Activated naive CD8-positive, alpha-beta T cell treated with anti-CD3 and anti-CD28 coated beads, Interleukin-2, amount 50 U/mL, for 24 hours (primary cell): ENCODE measurements around the gene GATA5.
A peak's percentile ranks its signal among the peaks of the same experiment; 100 is the strongest.

ENCODE experiments used
- ATAC-seq: fragments of 150-1000 bp; cut with Tn5 transposase; one replicate; pipeline ENCODE4 v1.10.0; 2021
- DNase-seq: peaks from one replicate; pipeline ENCODE4 v3.0.0; 2021
- H3K27ac Mint-ChIP-seq: one replicate; pipeline ENCODE4 v1.8.0; 2021; ENCODE audit warnings: mild to moderate bottlenecking, mixed read lengths
- H3K27me3 Mint-ChIP-seq: one replicate; pipeline ENCODE4 v1.8.0; 2021; ENCODE audit warnings: mixed read lengths
- H3K36me3 Mint-ChIP-seq: one replicate; pipeline ENCODE4 v1.8.0; 2021; ENCODE audit warnings: low read depth, mixed read lengths
- H3K4me1 Mint-ChIP-seq: one replicate; pipeline ENCODE4 v1.8.0; 2021; ENCODE audit warnings: mixed read lengths
- H3K4me3 Mint-ChIP-seq: one replicate; pipeline ENCODE4 v1.8.0; 2021; ENCODE audit warnings: mild to moderate bottlenecking, moderate library complexity, mixed read lengths
- H3K9me3 Mint-ChIP-seq: one replicate; pipeline ENCODE4 v1.8.0; 2021; ENCODE audit warnings: mixed read lengths

Gene GATA5

GRCh38 chr20:62475772-62476055 lies at the start of gene GATA5:
Gene GATA5 (minus strand): TSS chr20:62475995. CDS start chr20:62475521, 474 bp downstream.
- peaks cover 47% of the 10 kb centered on the region for H3K27me3 Mint-ChIP-seq
- no peaks in the 10 kb centered on the region for H3K36me3 Mint-ChIP-seq
- DNase-seq (no peak), ATAC-seq (no peak)
- no peaks in the 10 kb centered on the region for H3K9me3 Mint-ChIP-seq
- peaks cover 4% of the 10 kb centered on the region for H3K4me1 Mint-ChIP-seq
- no peak within 1 kb of the TSS for H3K4me3 Mint-ChIP-seq
- no peak within 1 kb of the TSS for H3K27ac Mint-ChIP-seq

GRCh38 chr20:62525014-62525413 lies 49.2 kb upstream of the GATA5 start:
- no peaks in the 10 kb centered on the region for H3K9me3 Mint-ChIP-seq
- H3K36me3 Mint-ChIP-seq, result no peaks in the 10 kb centered on the region
- no peak for DNase-seq
- peaks cover 28% of the 10 kb centered on the region for H3K4me1 Mint-ChIP-seq
- H3K4me3 Mint-ChIP-seq, result no peak overlapping the region
- H3K27me3 Mint-ChIP-seq, result peaks cover 16% of the 10 kb centered on the region
- H3K27ac Mint-ChIP-seq, result no peak overlapping the region
- no peak for ATAC-seq

- H3K27me3 Mint-ChIP-seq, result peaks cover 13% of the 10 kb centered on the region
- H3K36me3 Mint-ChIP-seq, result no peaks in the 10 kb centered on the region
- DNase-seq (no peak), ATAC-seq (no peak)
- no peaks in the 10 kb centered on the region for H3K9me3 Mint-ChIP-seq
- H3K4me3 Mint-ChIP-seq, result no peak overlapping the region
- peaks cover 28% of the 10 kb centered on the region for H3K4me1 Mint-ChIP-seq
- no peak overlapping the region for H3K27ac Mint-ChIP-seq
Observed at GRCh38 chr20:62524505-62524911, 48.7 kb upstream of the GATA5 start.

- peaks cover 13% of the 10 kb centered on the region for H3K27me3 Mint-ChIP-seq
- DNase-seq (peak; percentile 87), ATAC-seq (peak; percentile 88)
- H3K36me3 Mint-ChIP-seq, result no peaks in the 10 kb centered on the region
- H3K4me1 Mint-ChIP-seq, result peaks cover 28% of the 10 kb centered on the region
- H3K27ac Mint-ChIP-seq, result peak overlapping the region; percentile 85
- H3K4me3 Mint-ChIP-seq, result peak overlapping the region; percentile 62
- no peaks in the 10 kb centered on the region for H3K9me3 Mint-ChIP-seq
Observed at GRCh38 chr20:62523473-62524203, 47.8 kb upstream of the GATA5 start.

- Mint-ChIP-seq H3K9me3 (no peaks in the 10 kb centered on the region), H3K27me3 (peaks cover 13% of the 10 kb centered on the region), H3K4me1 (peaks cover 28% of the 10 kb centered on the region), H3K27ac (peak overlapping the region; percentile 81), H3K36me3 (no peaks in the 10 kb centered on the region), H3K4me3 (peak overlapping the region; percentile 62)
- peak; percentile 86 for ATAC-seq
- peak; percentile 73 for DNase-seq
Observed at GRCh38 chr20:62522748-62523396, 47.1 kb upstream of the GATA5 start.

GRCh38 chr20:62519826-62520225 lies 44.0 kb upstream of the GATA5 start:
- Mint-ChIP-seq H3K27me3 (peaks cover 6% of the 10 kb centered on the region), H3K36me3 (no peaks in the 10 kb centered on the region), H3K9me3 (no peaks in the 10 kb centered on the region), H3K27ac (no peak overlapping the region), H3K4me3 (no peak overlapping the region), H3K4me1 (peaks cover 28% of the 10 kb centered on the region)
- DNase-seq, result no peak
- ATAC-seq, result no peak

GRCh38 chr20:62518911-62519310 lies 43.1 kb upstream of the GATA5 start:
- Mint-ChIP-seq H3K4me1 (peaks cover 24% of the 10 kb centered on the region), H3K27me3 (peaks cover 5% of the 10 kb centered on the region), H3K27ac (no peak overlapping the region), H3K4me3 (no peak overlapping the region), H3K36me3 (no peaks in the 10 kb centered on the region), H3K9me3 (no peaks in the 10 kb centered on the region)
- no peak for ATAC-seq
- DNase-seq, result no peak

GRCh38 chr20:62517901-62518610 lies 42.3 kb upstream of the GATA5 start:
- Mint-ChIP-seq H3K27me3 (peaks cover 8% of the 10 kb centered on the region), H3K4me1 (peaks cover 24% of the 10 kb centered on the region), H3K27ac (no peak overlapping the region), H3K4me3 (no peak overlapping the region), H3K36me3 (no peaks in the 10 kb centered on the region), H3K9me3 (no peaks in the 10 kb centered on the region)
- ATAC-seq, result no peak
- no peak for DNase-seq

- Mint-ChIP-seq H3K4me1 (peaks cover 18% of the 10 kb centered on the region), H3K27me3 (peaks cover 11% of the 10 kb centered on the region), H3K27ac (no peak overlapping the region), H3K9me3 (no peaks in the 10 kb centered on the region), H3K4me3 (no peak overlapping the region), H3K36me3 (no peaks in the 10 kb centered on the region)
- no peak for ATAC-seq
- no peak for DNase-seq
Observed at GRCh38 chr20:62517168-62517567, 41.4 kb upstream of the GATA5 start.

- Mint-ChIP-seq H3K4me3 (no peak overlapping the region), H3K27ac (no peak overlapping the region), H3K9me3 (no peaks in the 10 kb centered on the region), H3K36me3 (no peaks in the 10 kb centered on the region), H3K27me3 (peaks cover 9% of the 10 kb centered on the region), H3K4me1 (peaks cover 16% of the 10 kb centered on the region)
- ATAC-seq (no peak), DNase-seq (no peak)
Observed at GRCh38 chr20:62516338-62516737, 40.5 kb upstream of the GATA5 start.

- Mint-ChIP-seq H3K27me3 (peaks cover 9% of the 10 kb centered on the region), H3K4me1 (peaks cover 16% of the 10 kb centered on the region), H3K36me3 (no peaks in the 10 kb centered on the region), H3K9me3 (no peaks in the 10 kb centered on the region), H3K27ac (no peak overlapping the region), H3K4me3 (no peak overlapping the region)
- DNase-seq, result no peak
- no peak for ATAC-seq
Observed at GRCh38 chr20:62515826-62516225, 40.0 kb upstream of the GATA5 start.

GRCh38 chr20:62515280-62515679 lies 39.5 kb upstream of the GATA5 start:
- no peaks in the 10 kb centered on the region for H3K36me3 Mint-ChIP-seq
- peaks cover 16% of the 10 kb centered on the region for H3K4me1 Mint-ChIP-seq
- ATAC-seq (no peak), DNase-seq (no peak)
- no peak overlapping the region for H3K4me3 Mint-ChIP-seq
- no peak overlapping the region for H3K27ac Mint-ChIP-seq
- peaks cover 9% of the 10 kb centered on the region for H3K27me3 Mint-ChIP-seq
- H3K9me3 Mint-ChIP-seq, result no peaks in the 10 kb centered on the region

GRCh38 chr20:62513991-62514390 lies 38.2 kb upstream of the GATA5 start:
- Mint-ChIP-seq H3K27ac (no peak overlapping the region), H3K4me3 (no peak overlapping the region), H3K36me3 (no peaks in the 10 kb centered on the region), H3K9me3 (no peaks in the 10 kb centered on the region), H3K4me1 (peaks cover 16% of the 10 kb centered on the region), H3K27me3 (peaks cover 9% of the 10 kb centered on the region)
- DNase-seq (no peak), ATAC-seq (no peak)

- DNase-seq (no peak), ATAC-seq (no peak)
- Mint-ChIP-seq H3K27ac (no peak overlapping the region), H3K36me3 (no peaks in the 10 kb centered on the region), H3K27me3 (peaks cover 9% of the 10 kb centered on the region), H3K4me1 (peaks cover 16% of the 10 kb centered on the region), H3K4me3 (no peak overlapping the region), H3K9me3 (no peaks in the 10 kb centered on the region)
Observed at GRCh38 chr20:62511915-62512610, 36.3 kb upstream of the GATA5 start.
